Measurements from ENCODE around the gene UNC93A. TPM values are rescaled to one million over a fixed set of nuclear protein-coding genes. Genes with fewer than 3 reads are reported as not detected.
"Not testable (repeated sequence)": the region's sequence is repeated elsewhere in the genome, so short reads cannot be mapped to it uniquely, and the experiment has no call there.

The UNC93A gene
- total and polyA plus RNA-seq, 2 donors (not counting 1 experiment from before 2014, with no cell fraction given): not detected

DNA sequence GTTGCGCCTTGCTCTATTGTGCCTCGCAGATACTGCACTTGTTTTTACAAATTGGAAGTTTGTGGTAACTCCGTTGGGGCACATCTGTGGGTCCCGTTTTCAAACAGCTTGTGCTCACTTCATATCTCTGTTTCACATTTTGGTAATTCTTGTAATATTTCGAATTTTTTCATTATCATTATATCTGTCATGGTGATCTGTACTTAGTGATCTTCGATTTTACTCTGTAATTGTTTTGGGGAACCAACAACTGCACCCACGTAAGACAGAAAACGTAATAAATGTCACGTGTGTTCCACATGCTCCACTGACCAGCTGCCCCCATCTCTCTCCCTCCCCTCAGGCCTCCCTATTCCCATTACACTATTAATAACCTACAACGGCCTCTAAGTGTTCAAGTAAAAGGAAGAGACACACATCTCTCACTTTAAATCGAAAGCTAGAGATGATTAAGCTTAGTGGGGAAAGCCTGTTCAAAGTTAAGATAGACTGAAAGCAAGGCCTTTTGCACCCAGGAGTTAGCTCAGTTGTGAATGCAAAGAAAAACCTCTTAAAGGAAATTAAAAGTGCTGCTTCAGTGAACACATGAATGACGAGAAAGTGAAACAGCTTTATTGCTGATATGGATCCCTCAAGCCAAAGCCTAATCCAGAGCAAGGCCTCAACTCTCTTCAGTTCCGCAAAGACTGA is 60.7 kb downstream of the UNC93A start:
- peak overlapping the region; percentile 98 for H3K4me2 ChIP-seq (replicated peaks; ENCODE audit: low read depth, low read length, poor library complexity, severe bottlenecking)
- peak overlapping the region in 1 of 2 donors; percentile 29 for H3K27ac ChIP-seq (ENCODE audit: low read length in 2 of 2)
- ChIA-PET CTCF (interaction anchor here (0.8 to 2.0 kb wide), 8 partner anchors 10 to 232 kb away, joined by 3 to 6 read pairs (median 4); no protein-coding TSS in a partner anchor), POLR2A (interaction anchor here (0.7 kb wide), 2 partner anchors 250 to 399 kb away, joined by 3 read pairs; no protein-coding TSS in a partner anchor)
- peak; percentile 30 for DNase-seq
- peak; percentile 10 for ATAC-seq (ENCODE audit: low read depth)
- peak overlapping the region in 4 of 5 experiments; percentile 50 to 76 (median 65) for H3K4me3 ChIP-seq (ENCODE audit: control extremely low read depth in 1 of 5, extremely low read depth in 1 of 5, insufficient read depth in 1 of 5, low read depth in 2 of 5, low read length in 4 of 5)
- intact Hi-C loops (cut with micrococcal nuclease): loop anchor here (5.0 to 10.0 kb wide), 2 partner anchors 476 to 567 kb away; partner anchors contain the start of gene AFDN
- peaks cover 0 to 22% (median 5%) of the 10 kb centered on the region in 4 experiments for H3K27me3 ChIP-seq (replicated peaks in 1 of 4; ENCODE audit: control extremely low read depth in 1 of 4, control insufficient read depth in 3 of 4, insufficient read depth in 4 of 4, low read length in 3 of 4)
- H3K36me3 ChIP-seq (replicated peaks in 1 of 2; ENCODE audit: control extremely low read depth in 1 of 2, control insufficient read depth in 1 of 2, extremely low read depth in 1 of 2, insufficient read depth in 2 of 2, low read length in 1 of 2): no peaks in the 10 kb centered on the region
- peak overlapping the region; percentile 75 for H3K9ac ChIP-seq (ENCODE audit: low read length)
- no peaks in the 10 kb centered on the region for H3K79me2 ChIP-seq (ENCODE audit: control insufficient read depth, insufficient read depth, low read length)
- H3K4me3 Mint-ChIP-seq: peak overlapping the region; percentile 90
- H4K20me1 ChIP-seq (ENCODE audit: control insufficient read depth, insufficient read depth, low read length, poor library complexity, severe bottlenecking): no peaks in the 10 kb centered on the region
- WGBS (ENCODE audit: insufficient coverage): 11% methylated on average over 3 of the region's 13 CpGs
- peak overlapping the region; percentile 86 for H2AFZ ChIP-seq (ENCODE audit: insufficient read depth, low read depth, low read length, poor library complexity, severe bottlenecking)
- H3K27me3 Mint-ChIP-seq: peaks cover 26% of the 10 kb centered on the region
- peaks cover 0 to 1% (median 0%) of the 10 kb centered on the region in 3 donors for H3K9me3 ChIP-seq (ENCODE audit: control extremely low read depth in 1 of 3, control insufficient read depth in 2 of 3, insufficient read depth in 1 of 3, low read length in 2 of 3)
- TF ChIP-seq CTCF (IDR thresholded peaks at IDR 0.05) (peak; percentile 53), EZH2 (IDR thresholded peaks at IDR 0.05; ENCODE audit: borderline replicate concordance, insufficient read depth, low read depth, low read length, poor library complexity, severe bottlenecking) (no peak)
- peak overlapping the region; percentile 85 for H3K27ac Mint-ChIP-seq
- H3K4me1 Mint-ChIP-seq: peaks cover 24% of the 10 kb centered on the region
- no peaks in the 10 kb centered on the region for H3K9me3 Mint-ChIP-seq (ENCODE audit: insufficient read depth)
- peaks cover 20 to 23% of the 10 kb centered on the region in 2 donors for H3K4me1 ChIP-seq (ENCODE audit: control insufficient read depth in 2 of 2, insufficient read depth in 2 of 2, low read length in 2 of 2)

- no peak for DNase-seq
- H3K4me3 ChIP-seq (ENCODE audit: control extremely low read depth in 1 of 5, extremely low read depth in 1 of 5, insufficient read depth in 1 of 5, low read depth in 2 of 5, low read length in 4 of 5): no peak overlapping the region
- ChIA-PET POLR2A (no interaction called here), CTCF (no interaction called here)
- H4K20me1 ChIP-seq (ENCODE audit: control insufficient read depth, insufficient read depth, low read length, poor library complexity, severe bottlenecking): no peaks in the 10 kb centered on the region
- peaks cover 5% of the 10 kb centered on the region for H3K4me1 Mint-ChIP-seq
- no peak overlapping the region for H3K4me2 ChIP-seq (replicated peaks; ENCODE audit: low read depth, low read length, poor library complexity, severe bottlenecking)
- peaks cover 22% of the 10 kb centered on the region for H3K27me3 Mint-ChIP-seq
- H3K27me3 ChIP-seq (replicated peaks in 1 of 4; ENCODE audit: control extremely low read depth in 1 of 4, control insufficient read depth in 3 of 4, insufficient read depth in 4 of 4, low read length in 3 of 4): peaks cover 0 to 6% (median 0%) of the 10 kb centered on the region in 4 experiments
- H3K4me1 ChIP-seq (ENCODE audit: control insufficient read depth in 2 of 2, insufficient read depth in 2 of 2, low read length in 2 of 2): peaks cover 4 to 5% of the 10 kb centered on the region in 2 donors
- H3K36me3 ChIP-seq (replicated peaks in 1 of 2; ENCODE audit: control extremely low read depth in 1 of 2, control insufficient read depth in 1 of 2, extremely low read depth in 1 of 2, insufficient read depth in 2 of 2, low read length in 1 of 2): no peaks in the 10 kb centered on the region
- H3K9me3 ChIP-seq (ENCODE audit: control extremely low read depth in 1 of 3, control insufficient read depth in 2 of 3, insufficient read depth in 1 of 3, low read length in 2 of 3): no peaks in the 10 kb centered on the region
- H3K27ac Mint-ChIP-seq: no peak overlapping the region
- H3K79me2 ChIP-seq (ENCODE audit: control insufficient read depth, insufficient read depth, low read length): no peaks in the 10 kb centered on the region
- no peak overlapping the region for H3K9ac ChIP-seq (ENCODE audit: low read length)
- H2AFZ ChIP-seq (ENCODE audit: insufficient read depth, low read depth, low read length, poor library complexity, severe bottlenecking): no peak overlapping the region
- TF ChIP-seq EZH2 (IDR thresholded peaks at IDR 0.05; ENCODE audit: borderline replicate concordance, insufficient read depth, low read depth, low read length, poor library complexity, severe bottlenecking): no peak
- TF ChIP-seq CTCF (IDR thresholded peaks at IDR 0.05): no peak
- H3K27ac ChIP-seq (ENCODE audit: low read length in 2 of 2): no peak overlapping the region
- intact Hi-C loops (cut with micrococcal nuclease): loop anchor here (10.0 kb wide), 1 partner anchor 572 kb away; no protein-coding TSS in a partner anchor
- no peaks in the 10 kb centered on the region for H3K9me3 Mint-ChIP-seq (ENCODE audit: insufficient read depth)
- WGBS (ENCODE audit: insufficient coverage): no CpG with 5 or more reads among the region's 3 CpGs
- ATAC-seq (ENCODE audit: low read depth): no peak
- no peak overlapping the region for H3K4me3 Mint-ChIP-seq
These were observed 65.8 kb downstream of the UNC93A start for GRCh38 chr6:167356874-167357273.

DNA sequence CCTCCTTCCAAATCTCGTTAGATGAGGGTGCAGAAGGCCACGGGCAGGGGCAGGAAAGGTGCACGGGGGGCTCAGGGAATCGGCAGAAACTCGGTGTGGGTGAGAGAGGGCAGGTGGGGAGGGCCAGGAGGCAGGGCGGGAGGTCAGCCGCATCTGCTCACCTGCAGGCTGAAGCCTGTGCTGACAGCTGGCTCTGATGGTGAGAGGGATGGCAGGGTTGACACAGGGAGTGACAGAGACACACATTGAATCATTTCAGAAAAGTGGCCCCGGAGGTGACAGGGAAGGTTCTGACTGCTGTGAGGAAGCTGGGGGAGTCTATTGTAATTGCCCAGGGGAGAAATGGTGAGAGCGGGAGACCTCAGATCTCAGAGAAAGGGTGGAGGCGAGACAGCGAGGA is 67.3 kb downstream of the UNC93A start:
- H3K36me3 ChIP-seq (replicated peaks in 1 of 2; ENCODE audit: control extremely low read depth in 1 of 2, control insufficient read depth in 1 of 2, extremely low read depth in 1 of 2, insufficient read depth in 2 of 2, low read length in 1 of 2); H3K4me1 Mint-ChIP-seq; DNase-seq; POLR2A ChIA-PET; H3K4me2 ChIP-seq (replicated peaks; ENCODE audit: low read depth, low read length, poor library complexity, severe bottlenecking); ATAC-seq (ENCODE audit: low read depth); H3K4me1 ChIP-seq (ENCODE audit: control insufficient read depth in 2 of 2, insufficient read depth in 2 of 2, low read length in 2 of 2); H3K27ac ChIP-seq (ENCODE audit: low read length in 2 of 2); H4K20me1 ChIP-seq (ENCODE audit: control insufficient read depth, insufficient read depth, low read length, poor library complexity, severe bottlenecking); H3K79me2 ChIP-seq (ENCODE audit: control insufficient read depth, insufficient read depth, low read length); H3K9me3 ChIP-seq (ENCODE audit: control extremely low read depth in 1 of 3, control insufficient read depth in 2 of 3, insufficient read depth in 1 of 3, low read length in 2 of 3); H3K4me3 ChIP-seq (ENCODE audit: control extremely low read depth in 1 of 5, extremely low read depth in 1 of 5, insufficient read depth in 1 of 5, low read depth in 2 of 5, low read length in 4 of 5); H3K9me3 Mint-ChIP-seq (ENCODE audit: insufficient read depth); CTCF ChIA-PET; H2AFZ ChIP-seq (ENCODE audit: insufficient read depth, low read depth, low read length, poor library complexity, severe bottlenecking); H3K27ac Mint-ChIP-seq; H3K9ac ChIP-seq (ENCODE audit: low read length); H3K4me3 Mint-ChIP-seq; H3K27me3 ChIP-seq (replicated peaks in 1 of 4; ENCODE audit: control extremely low read depth in 1 of 4, control insufficient read depth in 3 of 4, insufficient read depth in 4 of 4, low read length in 3 of 4): not testable (repeated sequence)
- WGBS (ENCODE audit: insufficient coverage): no CpG with 5 or more reads among the region's 11 CpGs
- intact Hi-C loops (cut with micrococcal nuclease): loop anchor here (10.0 kb wide), 1 partner anchor 574 kb away; no protein-coding TSS in a partner anchor
- peaks cover 25% of the 10 kb centered on the region for H3K27me3 Mint-ChIP-seq

All from B cell (primary cell).